ENCODE results near the gene PSME3IP1.

DNA sequence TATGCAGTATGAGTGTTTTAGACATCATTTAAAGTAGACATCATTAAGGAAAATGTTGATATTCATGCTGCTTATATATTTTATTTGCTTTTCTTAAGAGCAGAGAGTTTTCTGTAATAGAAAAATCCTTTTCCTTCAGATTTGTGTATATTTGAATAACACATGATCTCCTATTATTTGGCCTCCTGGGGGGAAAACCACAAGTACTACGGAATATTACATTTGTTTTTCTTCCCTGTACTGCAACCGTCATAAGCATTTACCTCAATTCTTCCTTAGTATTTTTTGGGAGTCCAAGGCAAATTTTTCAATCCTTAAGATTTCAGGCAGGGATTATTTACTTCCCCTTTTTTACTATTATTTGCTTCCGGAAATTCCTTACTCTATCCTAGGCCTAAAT is 6.3 kb upstream of the PSME3IP1 start:
- TF ChIP-seq CTCF (IDR thresholded peaks at IDR 0.05; ENCODE audit: low read depth, low read length) (no peak), POLR2A (IDR thresholded peaks at IDR 0.05; ENCODE audit: extremely low read depth, insufficient read length) (no peak)
- TF ChIP-seq, protein P1, sequence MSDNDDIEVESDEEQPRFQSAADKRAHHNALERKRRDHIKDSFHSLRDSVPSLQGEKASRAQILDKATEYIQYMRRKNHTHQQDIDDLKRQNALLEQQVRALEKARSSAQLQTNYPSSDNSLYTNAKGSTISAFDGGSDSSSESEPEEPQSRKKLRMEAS (IDR thresholded peaks at IDR 0.05; ENCODE audit: low read depth, low read length), result no peak

All from NB4 (cell line).